ENCODE results near the gene SFPQ.
"Not testable (repeated sequence)": the region's sequence is repeated elsewhere in the genome, so short reads cannot be mapped to it uniquely, and the experiment has no call there.

GRCh38 chr1:35145892-35146549 is 46.9 kb downstream of the SFPQ start:
- TF ChIP-seq CTCF, POLR2AphosphoS5, EP300 (IDR thresholded peaks at IDR 0.05): not testable (repeated sequence)

Measured in upper lobe of left lung (tissue), 4 donors.